NCI-H748 (cell line): ENCODE data around the gene GABRG3.
"Not testable (repeated sequence)": the region's sequence is repeated elsewhere in the genome, so short reads cannot be mapped to it uniquely, and the experiment has no call there.

ENCODE experiments used
- DNase-seq: peaks from one replicate; lab custom pipeline; 2025; ENCODE audit not compliant: unreplicated experiment; lab: John Stamatoyannopoulos, UW

Gene GABRG3

DNA sequence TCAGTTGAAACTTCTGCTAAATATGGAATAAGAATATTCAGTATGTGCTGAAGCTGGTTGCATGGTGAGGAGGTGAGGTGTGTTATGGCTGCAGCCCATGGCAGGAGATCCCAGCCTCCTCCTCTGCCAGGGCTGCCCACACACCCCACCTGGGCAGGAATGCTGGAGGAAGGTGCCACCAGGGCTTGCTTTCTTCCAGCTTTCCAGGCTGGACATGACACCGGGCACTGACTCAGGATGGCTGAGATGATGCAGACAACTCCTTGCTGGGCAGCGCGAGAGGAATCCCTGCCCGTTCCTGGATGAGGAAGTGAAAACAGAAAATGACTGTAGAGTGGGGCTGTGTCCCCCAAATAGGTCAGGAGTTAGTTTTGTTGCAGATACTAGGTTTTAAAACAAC, 14.1 kb downstream of the GABRG3 start:
- DNase-seq = no peak

GRCh38 chr15:26996250-26996649, 25.3 kb downstream of the GABRG3 start:
- no peak for DNase-seq

DNA sequence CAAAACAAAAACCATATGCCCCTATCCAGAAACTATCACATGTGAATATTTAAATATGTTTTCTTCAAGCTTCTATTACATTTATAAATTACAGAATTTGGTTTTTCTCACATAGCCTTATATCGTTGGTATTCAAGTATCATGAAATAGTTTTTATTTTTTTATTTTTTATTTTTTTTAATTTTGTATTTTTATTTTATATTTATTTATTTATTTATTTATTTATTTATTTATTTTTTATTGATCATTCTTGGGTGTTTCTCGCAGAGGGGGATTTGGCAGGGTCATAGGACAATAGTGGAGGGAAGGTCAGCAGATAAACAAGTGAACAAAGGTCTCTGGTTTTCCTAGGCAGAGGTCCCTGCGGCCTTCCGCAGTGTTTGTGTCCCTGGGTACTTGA, 32.0 kb downstream of the GABRG3 start:
- DNase-seq = not testable (repeated sequence)

- not testable (repeated sequence) for DNase-seq
These were observed 33.2 kb downstream of the GABRG3 start for GRCh38 chr15:27004226-27004625.

- DNase-seq = peak; percentile 70
These were observed 46.3 kb downstream of the GABRG3 start for GRCh38 chr15:27017168-27017809.

- DNase-seq = no peak
These were observed 48.7 kb downstream of the GABRG3 start for GRCh38 chr15:27019687-27020086.

- DNase-seq = peak; percentile 23
These were observed 54.5 kb downstream of the GABRG3 start for GRCh38 chr15:27025481-27025966.

GRCh38 chr15:27027229-27027628, 56.2 kb downstream of the GABRG3 start:
- no peak for DNase-seq

GRCh38 chr15:27028858-27029477, 58.0 kb downstream of the GABRG3 start:
- peak; percentile 38 for DNase-seq

DNA sequence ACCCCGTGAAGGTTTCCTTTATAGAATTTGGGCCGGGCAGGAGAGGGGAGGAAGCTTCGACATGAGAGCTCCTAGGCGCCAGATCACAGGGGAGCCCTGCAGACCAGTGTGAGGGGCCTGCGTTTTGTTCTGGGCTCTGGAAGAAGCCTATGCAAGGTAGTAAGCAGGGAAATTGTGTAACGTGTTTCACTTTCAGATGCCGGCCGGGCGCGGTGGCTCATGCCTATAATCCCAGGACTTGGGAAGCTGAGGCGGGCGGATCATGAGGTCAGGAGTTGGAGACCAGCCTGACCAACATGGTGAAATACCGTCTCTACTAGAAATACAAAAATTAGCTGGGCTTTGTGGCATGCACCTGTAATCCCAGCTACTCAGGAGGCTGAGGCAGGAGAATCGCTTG, 65.2 kb downstream of the GABRG3 start:
- no peak for DNase-seq

GRCh38 chr15:27037501-27037900, 66.5 kb downstream of the GABRG3 start:
- no peak for DNase-seq

DNA sequence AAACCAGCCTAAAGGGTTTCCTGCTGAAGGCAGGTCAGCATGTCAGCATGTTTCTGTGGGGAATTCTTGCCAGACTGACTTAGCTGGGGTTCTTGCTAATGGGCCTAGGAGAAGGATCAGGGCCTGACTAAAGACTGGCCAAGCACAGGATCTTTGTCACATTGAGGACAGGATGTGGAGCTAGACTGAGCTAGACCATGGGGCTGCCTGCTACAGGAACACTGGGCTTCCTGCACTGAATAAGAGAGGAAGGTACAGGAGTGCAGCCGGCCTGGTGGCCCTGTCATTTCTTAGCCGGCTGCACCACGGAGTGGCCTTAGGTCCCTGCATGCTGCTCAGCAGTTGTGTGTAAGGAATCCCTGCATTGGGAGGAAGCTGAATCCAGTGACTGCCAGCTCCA, 68.2 kb downstream of the GABRG3 start:
- no peak for DNase-seq

GRCh38 chr15:27042230-27042629, 71.2 kb downstream of the GABRG3 start:
- DNase-seq = no peak

DNA sequence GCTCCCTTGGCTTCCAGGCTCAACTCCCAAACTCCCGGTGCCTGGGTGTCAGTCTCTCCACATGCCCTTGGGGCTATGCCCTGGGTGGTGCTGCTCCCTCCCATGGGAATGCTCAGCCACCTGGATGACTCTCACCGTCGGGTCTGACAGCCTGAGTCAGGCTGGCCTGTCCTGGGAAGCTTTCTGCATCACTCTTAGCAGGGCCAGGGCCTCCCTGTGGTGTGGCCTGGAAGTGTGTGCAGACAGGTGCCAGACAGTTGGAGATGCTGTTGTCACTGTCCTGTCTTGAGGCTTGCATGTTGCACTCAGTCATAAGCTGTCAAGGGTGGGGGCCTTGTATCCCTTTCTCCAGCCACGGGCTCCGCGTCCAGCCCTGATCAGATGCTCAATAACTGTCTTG, 71.7 kb downstream of the GABRG3 start:
- DNase-seq = no peak

GRCh38 chr15:27043770-27044169, 72.8 kb downstream of the GABRG3 start:
- DNase-seq = no peak

DNA sequence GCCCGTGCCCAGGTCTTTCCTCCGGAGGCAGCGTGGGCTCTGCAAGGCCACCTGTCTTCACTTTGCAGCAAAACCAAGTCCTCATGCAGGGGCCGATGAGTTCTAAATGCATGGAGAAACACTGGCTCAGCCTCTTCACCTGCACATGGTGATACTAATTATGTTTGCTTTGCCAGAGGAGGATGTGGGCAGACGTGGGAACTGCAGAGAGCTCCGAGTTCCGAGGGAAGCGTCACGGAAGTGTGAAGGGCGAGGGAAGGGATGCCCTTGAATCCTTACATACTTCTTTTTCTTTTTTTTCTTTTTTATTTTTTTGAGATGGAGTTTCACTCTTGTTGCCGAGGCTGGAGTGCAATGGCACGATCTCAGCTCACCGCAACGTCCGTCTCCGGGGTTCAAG, 74.8 kb downstream of the GABRG3 start:
- DNase-seq = no peak

GRCh38 chr15:27046880-27047279, 75.9 kb downstream of the GABRG3 start:
- no peak for DNase-seq

DNA sequence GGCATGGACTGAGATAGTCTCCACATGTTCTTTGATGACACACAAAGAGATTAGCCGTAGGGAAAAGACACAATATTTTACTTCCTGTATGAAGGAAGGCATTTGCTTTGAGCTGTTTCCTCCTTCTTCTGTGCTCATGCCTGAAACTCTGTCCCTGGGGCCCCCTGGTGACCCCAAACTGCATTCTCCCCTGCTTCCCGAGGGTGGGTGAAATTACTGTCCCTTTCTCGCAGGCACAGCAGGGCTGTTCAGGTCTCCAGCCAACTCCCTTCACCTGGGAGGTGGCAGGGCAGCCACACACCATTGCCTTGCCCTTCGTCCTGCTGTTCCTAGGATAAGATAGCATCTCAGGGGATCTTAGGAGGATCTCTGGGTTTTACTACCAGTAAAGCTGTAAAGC, 79.2 kb downstream of the GABRG3 start:
- DNase-seq = no peak

- no peak for DNase-seq
These were observed 83.4 kb downstream of the GABRG3 start for GRCh38 chr15:27054426-27054825.

DNA sequence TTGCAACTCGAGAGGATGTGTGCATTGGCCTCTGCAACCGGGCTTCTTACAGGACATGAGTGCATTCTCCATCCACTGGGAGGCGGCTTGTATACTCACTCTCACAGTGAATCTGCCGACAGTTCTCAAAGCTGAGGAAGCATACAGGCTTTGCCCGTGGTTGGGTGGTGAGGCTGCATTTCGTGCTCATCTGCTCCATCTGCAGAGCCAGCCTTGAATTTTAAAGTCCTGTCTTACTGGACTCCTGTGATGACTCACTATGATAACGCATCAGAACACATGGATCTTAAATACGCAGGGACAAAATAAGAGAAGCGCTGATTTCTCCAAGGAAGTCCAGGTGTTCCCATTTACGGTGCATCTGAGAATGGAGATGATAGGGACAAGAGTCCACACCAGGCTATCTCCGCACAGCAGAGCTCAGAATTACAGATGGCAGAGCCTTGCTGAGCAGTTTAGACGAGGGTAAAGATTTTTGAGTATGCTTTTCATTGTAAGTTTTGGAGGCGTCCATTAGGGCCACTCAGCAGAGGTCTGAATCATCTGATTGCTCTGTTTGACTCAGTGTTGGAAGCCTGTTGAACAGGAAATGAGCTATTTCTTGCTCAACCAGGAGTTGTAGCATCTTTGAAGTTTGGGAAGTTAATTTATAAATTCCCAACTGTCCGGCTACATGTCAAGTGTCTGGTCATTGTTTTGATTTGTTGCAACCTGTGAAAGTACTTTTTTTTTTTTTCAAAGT, 87.1 kb downstream of the GABRG3 start:
- DNase-seq = no peak

- DNase-seq = no peak
These were observed 88.0 kb downstream of the GABRG3 start for GRCh38 chr15:27058939-27059338.

GRCh38 chr15:27059610-27060202, 88.7 kb downstream of the GABRG3 start:
- peak; percentile 76 for DNase-seq
